GM12892 (cell line): ENCODE results near the gene IL18R1.

Experiments
- DNase-seq: peaks from one replicate; pipeline ENCODE4 v3.0.0; 2011; ENCODE audit not compliant: insufficient read length
- FAIRE-seq: peaks from 2 replicates; lab custom pipeline; 2011; peaks lifted over from hg19 to GRCh38; lab: Jason Lieb, UNC
- POLR2A ChIP-seq: IDR thresholded peaks from 2 replicates; pipeline ENCODE4 v1.6.1; 2011; ENCODE audit warnings: low read depth, low read length, control low read depth
- POLR2AphosphoS5 ChIP-seq: IDR thresholded peaks from 2 replicates; pipeline ENCODE4 v1.6.1; 2011; ENCODE audit warnings: low read depth, low read length, control low read depth
- TAF1 ChIP-seq: IDR thresholded peaks from 2 replicates; pipeline ENCODE4 v1.6.1; 2011; ENCODE audit warnings: low read depth, mild to moderate bottlenecking, control low read depth, low read length, borderline replicate concordance

IL18R1 gene

GRCh38 chr2:102331311-102331980, 24.1 kb upstream of the IL18R1 start:
- DNase-seq (no peak), FAIRE-seq (no peak)
- no peak for TF ChIP-seq TAF1
- TF ChIP-seq POLR2AphosphoS5 = no peak
- TF ChIP-seq POLR2A = no peak

- FAIRE-seq = no peak
- TF ChIP-seq POLR2AphosphoS5 = no peak
- TF ChIP-seq POLR2A = no peak
- TF ChIP-seq TAF1 = no peak
- DNase-seq = no peak
Observed at GRCh38 chr2:102334486-102334885, 21.1 kb upstream of the IL18R1 start.

- TF ChIP-seq POLR2A = no peak
- no peak for TF ChIP-seq TAF1
- TF ChIP-seq POLR2AphosphoS5 = no peak
- DNase-seq (no peak), FAIRE-seq (no peak)
Observed at GRCh38 chr2:102335871-102336366, 19.7 kb upstream of the IL18R1 start.

- no peak for DNase-seq
- no peak for TF ChIP-seq TAF1
- no peak for TF ChIP-seq POLR2A
- no peak for TF ChIP-seq POLR2AphosphoS5
- FAIRE-seq = no peak
Observed at GRCh38 chr2:102336502-102336945, 19.1 kb upstream of the IL18R1 start.

- no peak for TF ChIP-seq TAF1
- TF ChIP-seq POLR2A = no peak
- no peak for TF ChIP-seq POLR2AphosphoS5
- no peak for FAIRE-seq
- DNase-seq = no peak
Observed at GRCh38 chr2:102337012-102337411, 18.6 kb upstream of the IL18R1 start.

GRCh38 chr2:102337481-102338386, 17.9 kb upstream of the IL18R1 start:
- no peak for FAIRE-seq
- no peak for DNase-seq
- TF ChIP-seq POLR2AphosphoS5 = no peak
- TF ChIP-seq TAF1 = no peak
- TF ChIP-seq POLR2A = no peak

GRCh38 chr2:102340778-102341177, 14.8 kb upstream of the IL18R1 start:
- DNase-seq (no peak), FAIRE-seq (no peak)
- TF ChIP-seq POLR2A (no peak), POLR2AphosphoS5 (no peak), TAF1 (no peak)

- no peak for TF ChIP-seq POLR2A
- no peak for TF ChIP-seq TAF1
- no peak for TF ChIP-seq POLR2AphosphoS5
- DNase-seq (no peak), FAIRE-seq (no peak)
Observed at GRCh38 chr2:102342888-102343287, 12.7 kb upstream of the IL18R1 start.

- no peak for FAIRE-seq
- TF ChIP-seq TAF1 (no peak), POLR2AphosphoS5 (no peak), POLR2A (no peak)
Observed at GRCh38 chr2:102344397-102344796, 11.2 kb upstream of the IL18R1 start.

GRCh38 chr2:102345329-102345920, 10.2 kb upstream of the IL18R1 start:
- TF ChIP-seq POLR2A (no peak), TAF1 (no peak), POLR2AphosphoS5 (no peak)
- FAIRE-seq (no peak), DNase-seq (no peak)

More at GRCh38 chr2:102344397-102344796, 11.2 kb upstream of the IL18R1 start:
- DNase-seq = no peak

GRCh38 chr2:102346381-102347130, 9.0 kb upstream of the IL18R1 start:
- FAIRE-seq (no peak), DNase-seq (no peak)
- TF ChIP-seq TAF1 (no peak), POLR2A (no peak), POLR2AphosphoS5 (no peak)
